Smooth muscle cell (in vitro differentiated cells): ENCODE measurements around the gene CNOT2. TPM values are rescaled to one million over a fixed set of nuclear protein-coding genes. Genes with fewer than 3 reads are reported as not detected.

Source experiments
- DNase-seq: peaks from one replicate; lab custom pipeline; 2025; ENCODE audit not compliant: unreplicated experiment; lab: John Stamatoyannopoulos, UW
- H2AFZ ChIP-seq: fragments of 200-600 bp; sonication (generic); 2 replicates; pipeline ENCODE4 v1.6.0; 2016; ENCODE audit warnings: antibody characterized with exemption, low read depth, mild to moderate bottlenecking
- H3F3A ChIP-seq: fragments of 200-600 bp; sonication (generic); 2 replicates; pipeline ENCODE4 v1.6.0; 2017; ENCODE audit warnings: antibody characterized with exemption, low read depth
- H3K27ac ChIP-seq: fragments of 200-600 bp; sonication (generic); 2 replicates; pipeline ENCODE4 v1.5.1; 2016; ENCODE audit warnings: low read depth, mild to moderate bottlenecking
- H3K27me3 ChIP-seq: fragments of 200-600 bp; sonication (generic); 2 replicates; pipeline ENCODE4 v1.6.1; 2016; ENCODE audit warnings: low read depth, mild to moderate bottlenecking
- H3K36me3 ChIP-seq: fragments of 200-600 bp; sonication (generic); 2 replicates; pipeline ENCODE4 v1.5.1; 2016; ENCODE audit warnings: low read depth
- H3K4me1 ChIP-seq: fragments of 200-600 bp; sonication (generic); 2 replicates; pipeline ENCODE4 v1.5.1; 2016; ENCODE audit warnings: low read depth
- H3K4me2 ChIP-seq: fragments of 200-600 bp; sonication (generic); 2 replicates; pipeline ENCODE4 v1.6.0; 2016; ENCODE audit warnings: mild to moderate bottlenecking
- H3K4me3 ChIP-seq: fragments of 200-600 bp; sonication (generic); 2 replicates; pipeline ENCODE4 v1.5.1; 2016; ENCODE audit warnings: mild to moderate bottlenecking
- H3K79me2 ChIP-seq: fragments of 200-600 bp; sonication (generic); 2 replicates; pipeline ENCODE4 v1.6.0; 2016; ENCODE audit warnings: low read depth, mild to moderate bottlenecking
- H3K9ac ChIP-seq: fragments of 200-600 bp; sonication (generic); 2 replicates; pipeline ENCODE4 v1.6.0; 2016; ENCODE audit warnings: low read depth
- H3K9me3 ChIP-seq: fragments of 200-600 bp; sonication (generic); replicated peaks from 2 replicates; pipeline ENCODE4 v1.5.1; 2016; ENCODE audit warnings: low read depth
- H4K20me1 ChIP-seq: fragments of 200-600 bp; sonication (generic); 2 replicates; pipeline ENCODE4 v1.6.0; 2016; ENCODE audit warnings: low read depth
- CTCF ChIP-seq: fragments of 200-600 bp; sonication (generic); IDR thresholded peaks from 2 replicates; pipeline ENCODE4 v1.5.1; 2017; ENCODE audit warnings: borderline replicate concordance, mild to moderate bottlenecking, antibody characterized with exemption; ENCODE audit not compliant: insufficient read depth, poor library complexity, severe bottlenecking
- WGBS: methylation state at CpG from one replicate; pipeline ENCODE4 v1.1.7; 2016; ENCODE audit warnings: low lambda C conversion rate; 5-methylcytosine and 5-hydroxymethylcytosine counted together
- polyA plus RNA-seq: library from polyadenylated mRNA; unstranded; fragments of >200 nt; fragmentation: Nextera tagmentation; extraction: Ambion mirVana; gene quantifications from 2 replicates; pipeline ENCODE4 v1.2.1, GENCODE V29; 2016
- total RNA-seq: library from RNA; depleted of rRNA; stranded (reverse); fragments of >200 nt; gene quantifications from 2 replicates; pipeline ENCODE4 v1.2.3, GENCODE V29; 2014

Gene CNOT2
- total and polyA plus RNA-seq, 2 experiments from 2014 or later = 94.5 to 172 TPM

- Histone ChIP-seq H4K20me1 (peaks cover 49% of the 10 kb centered on the region), H3K27ac (no peak overlapping the region), H3K36me3 (peaks cover 4% of the 10 kb centered on the region), H3K9ac (no peak overlapping the region), H3K79me2 (peaks cover 56% of the 10 kb centered on the region), H3K27me3 (no peaks in the 10 kb centered on the region), H3K4me1 (no peaks in the 10 kb centered on the region), H3K4me2 (no peak overlapping the region), H3K9me3 (no peaks in the 10 kb centered on the region), H2AFZ (no peak overlapping the region), H3F3A (no peaks in the 10 kb centered on the region), H3K4me3 (no peak overlapping the region)
- no peak for TF ChIP-seq CTCF
- DNase-seq = no peak
- WGBS = 90% methylated on average over 2 of the region's 2 CpGs
Measured at GRCh38 chr12:70330158-70330557, 86.9 kb downstream of the CNOT2 start.

GRCh38 chr12:70332236-70332635 lies 89.0 kb downstream of the CNOT2 start:
- peaks cover 14% of the 10 kb centered on the region for H3K36me3 ChIP-seq
- peaks cover 43% of the 10 kb centered on the region for H4K20me1 ChIP-seq
- no peaks in the 10 kb centered on the region for H3K9me3 ChIP-seq
- H3K27me3 ChIP-seq = no peaks in the 10 kb centered on the region
- no peak overlapping the region for H2AFZ ChIP-seq
- peak overlapping the region; percentile 52 for H3K27ac ChIP-seq
- H3K9ac ChIP-seq = no peak overlapping the region
- TF ChIP-seq CTCF = no peak
- H3K4me1 ChIP-seq = no peaks in the 10 kb centered on the region
- no peak overlapping the region for H3K4me2 ChIP-seq
- H3F3A ChIP-seq = no peaks in the 10 kb centered on the region
- DNase-seq = no peak
- H3K4me3 ChIP-seq = no peak overlapping the region
- peaks cover 40% of the 10 kb centered on the region for H3K79me2 ChIP-seq

DNA sequence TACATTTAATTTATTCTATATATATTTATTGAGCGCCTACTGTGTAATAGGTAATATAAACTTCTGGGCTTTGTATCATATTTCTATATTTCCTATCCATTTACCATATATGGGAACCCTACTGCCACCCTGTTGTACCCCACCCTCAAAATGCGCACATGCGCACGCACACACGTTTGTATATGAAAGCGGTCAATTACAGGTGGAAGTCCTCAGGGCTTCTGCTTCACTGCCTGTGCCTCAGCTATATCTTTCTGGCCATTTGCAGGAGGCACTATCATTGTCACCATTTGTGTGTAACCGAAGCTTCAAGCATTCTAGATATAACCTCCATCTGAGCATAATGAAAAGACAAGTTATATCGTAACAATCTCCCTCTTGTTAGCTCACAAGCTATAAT lies 91.5 kb downstream of the CNOT2 start:
- H3K36me3 ChIP-seq = peaks cover 26% of the 10 kb centered on the region
- no peaks in the 10 kb centered on the region for H3K9me3 ChIP-seq
- H3K4me1 ChIP-seq = no peaks in the 10 kb centered on the region
- H3K4me3 ChIP-seq = no peak overlapping the region
- peaks cover 21% of the 10 kb centered on the region for H3K79me2 ChIP-seq
- H3K9ac ChIP-seq = no peak overlapping the region
- TF ChIP-seq CTCF = no peak
- 93% methylated on average over 8 of the region's 8 CpGs for WGBS
- peaks cover 20% of the 10 kb centered on the region for H4K20me1 ChIP-seq
- no peak for DNase-seq
- H3K27ac ChIP-seq = no peak overlapping the region
- no peak overlapping the region for H3K4me2 ChIP-seq
- no peaks in the 10 kb centered on the region for H3K27me3 ChIP-seq
- H2AFZ ChIP-seq = no peak overlapping the region
- H3F3A ChIP-seq = no peaks in the 10 kb centered on the region

GRCh38 chr12:70338531-70338930 lies 95.3 kb downstream of the CNOT2 start:
- peaks cover 8% of the 10 kb centered on the region for H4K20me1 ChIP-seq
- H3K4me3 ChIP-seq = no peak overlapping the region
- H3K27me3 ChIP-seq = no peaks in the 10 kb centered on the region
- no peak overlapping the region for H3K4me2 ChIP-seq
- no peaks in the 10 kb centered on the region for H3F3A ChIP-seq
- no peaks in the 10 kb centered on the region for H3K4me1 ChIP-seq
- 90% methylated on average over 2 of the region's 2 CpGs for WGBS
- no peak overlapping the region for H2AFZ ChIP-seq
- no peak for DNase-seq
- H3K36me3 ChIP-seq = peaks cover 41% of the 10 kb centered on the region
- H3K9me3 ChIP-seq = no peaks in the 10 kb centered on the region
- peaks cover 10% of the 10 kb centered on the region for H3K79me2 ChIP-seq
- no peak overlapping the region for H3K9ac ChIP-seq
- no peak overlapping the region for H3K27ac ChIP-seq
- no peak for TF ChIP-seq CTCF
